Gastroesophageal sphincter (tissue), 3 donors: ENCODE measurements around the gene GALNT10.

ENCODE experiments used
- EP300 ChIP-seq: sonication (generic); formaldehyde crosslinking; IDR thresholded peaks from one replicate; pipeline ENCODE4 v1.6.1; 2017; ENCODE audit warnings: antibody characterized with exemption, mild to moderate bottlenecking
- POLR2A ChIP-seq, 2 donors: fragments of 450-650 bp; IDR thresholded peaks; one replicate each; pipeline ENCODE4 v1.6.1; 2017; ENCODE audit warnings: antibody characterized with exemption in 2 of 2, mild to moderate bottlenecking in 2 of 2, moderate library complexity in 1 of 2
- POLR2AphosphoS5 ChIP-seq: sonication (generic); formaldehyde crosslinking; IDR thresholded peaks from one replicate; pipeline ENCODE4 v1.6.1; 2017; ENCODE audit warnings: antibody characterized with exemption
- TF ChIP-seq, protein P1 (sequence below), 4 experiments: fragments of 200-600 bp in 2 of 4; fragments of 450-650 bp in 2 of 4; sonication (generic) in 1 of 4; IDR thresholded peaks; one replicate each; pipeline ENCODE4 v1.5.1; 2017 to 2019; ENCODE audit warnings: antibody characterized with exemption in 4 of 4, mild to moderate bottlenecking in 2 of 4, moderate library complexity in 2 of 4

DNA sequence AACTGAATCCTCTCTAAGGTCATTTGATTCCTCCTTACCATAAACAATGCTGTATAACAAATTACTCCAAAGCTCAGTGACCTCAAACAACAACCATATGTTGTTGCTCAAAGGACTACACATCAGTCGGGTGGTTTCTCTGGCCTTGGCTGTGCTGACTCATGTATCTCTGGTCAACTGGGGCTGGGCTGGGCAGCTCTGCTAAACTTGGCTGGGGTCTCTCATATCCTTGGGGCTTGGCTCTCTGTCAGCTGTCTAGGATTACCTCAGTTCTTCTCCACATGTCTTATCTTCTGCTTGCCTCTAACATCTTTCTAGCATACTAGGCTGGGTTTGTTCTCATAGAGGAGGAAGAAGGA, 86.4 kb downstream of the GALNT10 start:
- TF ChIP-seq, protein P1, sequence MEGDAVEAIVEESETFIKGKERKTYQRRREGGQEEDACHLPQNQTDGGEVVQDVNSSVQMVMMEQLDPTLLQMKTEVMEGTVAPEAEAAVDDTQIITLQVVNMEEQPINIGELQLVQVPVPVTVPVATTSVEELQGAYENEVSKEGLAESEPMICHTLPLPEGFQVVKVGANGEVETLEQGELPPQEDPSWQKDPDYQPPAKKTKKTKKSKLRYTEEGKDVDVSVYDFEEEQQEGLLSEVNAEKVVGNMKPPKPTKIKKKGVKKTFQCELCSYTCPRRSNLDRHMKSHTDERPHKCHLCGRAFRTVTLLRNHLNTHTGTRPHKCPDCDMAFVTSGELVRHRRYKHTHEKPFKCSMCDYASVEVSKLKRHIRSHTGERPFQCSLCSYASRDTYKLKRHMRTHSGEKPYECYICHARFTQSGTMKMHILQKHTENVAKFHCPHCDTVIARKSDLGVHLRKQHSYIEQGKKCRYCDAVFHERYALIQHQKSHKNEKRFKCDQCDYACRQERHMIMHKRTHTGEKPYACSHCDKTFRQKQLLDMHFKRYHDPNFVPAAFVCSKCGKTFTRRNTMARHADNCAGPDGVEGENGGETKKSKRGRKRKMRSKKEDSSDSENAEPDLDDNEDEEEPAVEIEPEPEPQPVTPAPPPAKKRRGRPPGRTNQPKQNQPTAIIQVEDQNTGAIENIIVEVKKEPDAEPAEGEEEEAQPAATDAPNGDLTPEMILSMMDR (IDR thresholded peaks at IDR 0.05) = no peak
- no peak for TF ChIP-seq POLR2AphosphoS5
- TF ChIP-seq POLR2A (IDR thresholded peaks at IDR 0.05) = no peak
- TF ChIP-seq EP300 = no peak
